HepG2 (cell line): ENCODE data around the gene ZNF26.

Experiments used
- AFF4 ChIP-seq: sonication (generic); formaldehyde crosslinking; IDR thresholded peaks from 2 replicates; pipeline ENCODE4 v1.4.0; 2020; ENCODE audit warnings: missing genetic modification reagents
- CBX5 ChIP-seq: sonication (generic); formaldehyde crosslinking; IDR thresholded peaks from 2 replicates; pipeline ENCODE4 v1.4.0; 2020; ENCODE audit warnings: missing genetic modification reagents, borderline replicate concordance
- CHD2 ChIP-seq: IDR thresholded peaks from 2 replicates; pipeline ENCODE4 v1.6.1; 2011; ENCODE audit warnings: low read depth, low read length, improper control_type of control experiment
- CTCF ChIP-seq: sonication (generic); formaldehyde crosslinking; IDR thresholded peaks from 2 replicates; pipeline ENCODE4 v1.5.0; 2020; ENCODE audit warnings: mild to moderate bottlenecking, missing genetic modification reagents, moderate library complexity
- ESRRA ChIP-seq: sonication (generic); formaldehyde crosslinking; IDR thresholded peaks from 2 replicates; pipeline ENCODE4 v1.5.1; 2020; ENCODE audit warnings: mild to moderate bottlenecking, low read depth, missing genetic modification reagents
- JUNB ChIP-seq: sonication (generic); formaldehyde crosslinking; IDR thresholded peaks from 2 replicates; pipeline ENCODE4 v1.8.0; 2022; ENCODE audit warnings: missing genetic modification reagents, mild to moderate bottlenecking, borderline replicate concordance
- KDM5B ChIP-seq: sonication (generic); formaldehyde crosslinking; IDR thresholded peaks from 2 replicates; pipeline ENCODE4 v1.4.0; 2020; ENCODE audit warnings: missing genetic modification reagents, mild to moderate bottlenecking, borderline replicate concordance
- NR2C2 ChIP-seq: sonication (generic); formaldehyde crosslinking; IDR thresholded peaks from 2 replicates; pipeline ENCODE4 v1.4.0; 2020; ENCODE audit warnings: missing genetic modification reagents, mild to moderate bottlenecking, moderate library complexity, borderline replicate concordance
- POGZ ChIP-seq: sonication (generic); formaldehyde crosslinking; IDR thresholded peaks from 2 replicates; pipeline ENCODE4 v1.4.0; 2020; ENCODE audit warnings: mild to moderate bottlenecking, missing genetic modification reagents
- TOE1 ChIP-seq: sonication (generic); formaldehyde crosslinking; IDR thresholded peaks from 2 replicates; pipeline ENCODE4 v1.4.0; 2020; ENCODE audit warnings: mild to moderate bottlenecking, missing genetic modification reagents
- ZNF142 ChIP-seq: sonication (generic); formaldehyde crosslinking; IDR thresholded peaks from 2 replicates; pipeline ENCODE4 v1.4.0; 2020; ENCODE audit warnings: missing genetic modification reagents
- ZNF207 ChIP-seq: fragments of 450-650 bp; IDR thresholded peaks from 2 replicates; pipeline ENCODE4 v1.6.1; 2016; ENCODE audit warnings: antibody characterized with exemption, borderline replicate concordance
- ZNF276 ChIP-seq: sonication (generic); formaldehyde crosslinking; IDR thresholded peaks from 2 replicates; pipeline ENCODE4 v1.4.0; 2020; ENCODE audit warnings: mild to moderate bottlenecking, low read depth, missing genetic modification reagents
- ZNF776 ChIP-seq: sonication (generic); formaldehyde crosslinking; IDR thresholded peaks from 2 replicates; pipeline ENCODE4 v1.4.0; 2020; ENCODE audit warnings: mild to moderate bottlenecking, missing genetic modification reagents

DNA sequence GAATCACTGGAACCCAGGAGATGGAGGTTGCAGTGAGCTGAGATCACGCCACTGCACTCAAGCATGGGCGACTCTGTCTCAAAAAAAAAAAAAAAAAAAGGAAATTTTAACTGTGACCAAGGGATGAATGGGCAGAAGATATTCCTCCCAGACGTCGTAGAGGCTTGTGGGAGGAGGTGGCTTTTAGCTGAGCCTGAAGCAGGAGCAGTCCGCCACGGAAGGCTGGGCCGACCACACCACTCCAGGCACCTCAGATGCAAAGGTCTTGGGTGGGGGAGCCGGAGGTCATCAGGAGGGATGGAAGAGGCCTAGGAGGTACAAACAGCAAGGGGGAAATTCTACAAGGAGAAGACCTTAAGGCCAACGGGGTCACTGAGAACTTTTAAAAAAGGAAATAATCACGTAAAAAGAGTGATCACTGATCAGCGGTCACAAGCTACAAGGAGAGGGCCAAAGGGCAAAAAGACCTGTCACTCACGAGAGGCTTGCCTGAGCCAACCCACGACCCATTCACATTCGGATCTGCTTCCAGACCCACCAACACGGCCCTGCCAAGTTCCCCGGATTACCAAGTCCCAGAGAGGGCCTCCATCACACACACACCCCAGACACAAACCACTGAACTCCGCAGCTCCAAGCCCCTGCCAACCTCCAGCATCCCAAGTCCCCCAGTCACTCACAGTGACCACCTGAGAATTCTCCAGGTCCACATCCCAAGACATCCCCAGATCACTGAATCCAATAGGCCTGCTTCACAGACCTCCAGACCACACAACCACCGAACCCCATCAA is 33.6 kb upstream of the ZNF26 start:
- TF ChIP-seq ZNF142 (CRISPR knock-in tag) = no peak
- no peak for TF ChIP-seq CTCF (CRISPR knock-in tag)
- TF ChIP-seq TOE1 (CRISPR knock-in tag) = no peak
- TF ChIP-seq ESRRA (CRISPR knock-in tag) = no peak
- no peak for TF ChIP-seq POGZ (CRISPR knock-in tag)
- no peak for TF ChIP-seq KDM5B (CRISPR knock-in tag)
- no peak for TF ChIP-seq AFF4
- no peak for TF ChIP-seq JUNB
- no peak for TF ChIP-seq CHD2
- TF ChIP-seq ZNF207 = no peak
- no peak for TF ChIP-seq ZNF276
- TF ChIP-seq CBX5 (CRISPR knock-in tag) = no peak
- no peak for TF ChIP-seq ZNF776 (CRISPR knock-in tag)
- no peak for TF ChIP-seq NR2C2 (CRISPR knock-in tag)
